CD4-positive, alpha-beta T cell treated with Interleukin-6 at 100 ng/mL for 8 hours (primary cell): ENCODE data around the gene ESR2.
"Not testable (repeated sequence)": the region's sequence is repeated elsewhere in the genome, so short reads cannot be mapped to it uniquely, and the experiment has no call there.

Experiments used
- DNase-seq: peaks from one replicate; pipeline ENCODE4 v3.0.0-alpha.2; 2020; ENCODE audit warnings: mixed read lengths, low spot score

Gene ESR2

DNA sequence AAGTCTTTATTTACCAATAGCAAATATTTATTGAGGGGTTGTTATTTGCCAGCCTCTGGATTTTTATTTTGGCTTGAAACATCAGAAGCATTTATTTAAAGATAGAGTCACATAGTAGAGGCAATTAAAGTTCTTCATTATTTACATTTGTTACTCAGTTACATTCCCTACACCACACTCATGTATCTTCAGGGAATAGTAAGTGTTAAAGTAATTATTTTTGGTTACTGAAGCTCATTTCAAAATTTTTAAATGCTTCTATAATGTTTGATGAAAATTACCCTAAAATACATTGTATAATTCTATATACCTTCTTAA, 205.6 kb downstream of the ESR2 start:
- no peak for DNase-seq

- no peak for DNase-seq
Measured at GRCh38 chr14:64082837-64083236, 211.3 kb downstream of the ESR2 start.

GRCh38 chr14:64081174-64081746, 212.9 kb downstream of the ESR2 start:
- DNase-seq = no peak

- no peak for DNase-seq
Measured at GRCh38 chr14:64080452-64080851, 213.7 kb downstream of the ESR2 start.

GRCh38 chr14:64075613-64076005, 218.6 kb downstream of the ESR2 start:
- DNase-seq = no peak

DNA sequence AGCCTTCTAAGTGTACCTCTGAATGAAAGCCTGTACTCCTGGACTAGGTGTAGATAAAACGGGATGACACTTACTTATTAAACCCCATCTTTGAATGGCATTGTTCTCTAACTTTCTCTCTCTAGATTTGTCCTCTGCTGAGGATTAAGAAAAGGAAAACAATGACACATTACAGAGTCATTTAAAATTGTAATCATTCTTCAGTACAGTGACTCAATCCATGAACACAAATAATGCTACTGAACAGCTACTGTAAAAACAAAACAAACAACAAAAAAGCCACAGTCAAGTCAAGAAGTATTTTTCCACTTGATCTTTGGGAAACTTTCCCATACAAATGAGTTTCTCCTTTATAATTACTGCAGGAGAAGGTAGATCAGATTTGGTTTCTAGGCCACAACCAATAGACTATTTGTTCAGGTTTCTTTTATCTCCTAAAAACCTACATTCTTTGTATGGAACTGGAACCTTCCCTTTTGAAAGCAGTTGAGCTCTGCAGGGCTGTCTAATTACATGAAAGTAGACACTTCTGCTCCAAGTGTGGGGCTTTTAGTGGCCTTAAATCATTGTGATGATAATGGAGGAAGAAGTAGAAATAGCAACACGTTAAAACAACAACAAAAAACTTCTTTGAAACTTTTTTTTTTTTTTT, 219.1 kb downstream of the ESR2 start:
- no peak for DNase-seq

DNA sequence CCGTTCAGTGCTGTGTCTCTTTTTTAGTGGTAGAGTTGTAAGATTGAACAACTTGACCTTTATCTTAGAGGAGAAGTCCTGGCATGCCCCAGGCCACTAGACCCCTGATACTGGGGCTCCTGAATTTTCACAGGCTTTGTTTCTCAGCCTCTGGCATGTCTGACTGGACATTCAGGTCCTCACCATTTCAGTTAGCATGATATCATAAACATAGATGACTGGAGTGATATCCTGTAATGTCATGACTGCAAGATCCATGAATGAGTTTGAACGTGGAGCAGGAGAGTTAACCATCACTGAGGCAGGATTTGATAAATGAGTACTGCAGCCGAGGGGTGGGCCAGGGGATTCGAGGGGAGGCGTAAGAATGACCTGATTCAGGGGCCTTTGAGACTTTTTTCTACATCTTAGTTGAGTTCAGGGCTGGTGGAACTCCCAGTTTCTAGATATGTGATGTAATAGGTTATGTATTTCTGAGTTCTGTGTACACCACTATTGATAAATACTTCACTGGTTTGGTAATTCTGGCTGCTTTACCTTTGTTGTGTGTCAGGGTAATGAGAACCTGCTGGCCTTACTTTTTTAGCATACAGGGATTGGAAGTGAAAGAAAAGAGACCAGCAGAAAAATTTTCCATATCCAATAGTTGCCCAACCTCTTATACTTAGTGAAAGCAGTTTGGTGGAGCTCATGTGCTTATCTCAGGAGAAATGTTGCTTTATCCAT, 224.4 kb downstream of the ESR2 start:
- no peak for DNase-seq

DNA sequence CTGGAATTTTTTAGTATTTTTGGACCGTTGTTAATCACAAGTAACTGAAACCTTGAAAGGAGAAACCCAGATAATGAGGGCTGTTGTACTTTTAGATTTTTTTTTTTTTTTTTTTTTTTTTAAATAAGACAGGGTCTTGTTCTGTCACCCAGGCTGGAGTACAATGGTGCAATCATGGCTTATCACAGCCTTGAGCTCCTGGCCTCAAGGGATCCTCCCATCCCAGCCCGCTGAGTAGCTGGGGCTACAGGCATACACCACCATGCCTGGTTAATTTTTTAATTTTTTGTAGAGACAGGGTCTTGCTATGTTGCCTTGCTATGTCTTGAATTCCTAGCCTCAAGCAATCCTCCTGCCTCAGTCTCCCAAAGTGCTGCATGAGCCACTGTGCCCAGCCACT, 229.7 kb downstream of the ESR2 start:
- DNase-seq = no peak

- no peak for DNase-seq
Measured at GRCh38 chr14:64062381-64063115, 231.6 kb downstream of the ESR2 start.

DNA sequence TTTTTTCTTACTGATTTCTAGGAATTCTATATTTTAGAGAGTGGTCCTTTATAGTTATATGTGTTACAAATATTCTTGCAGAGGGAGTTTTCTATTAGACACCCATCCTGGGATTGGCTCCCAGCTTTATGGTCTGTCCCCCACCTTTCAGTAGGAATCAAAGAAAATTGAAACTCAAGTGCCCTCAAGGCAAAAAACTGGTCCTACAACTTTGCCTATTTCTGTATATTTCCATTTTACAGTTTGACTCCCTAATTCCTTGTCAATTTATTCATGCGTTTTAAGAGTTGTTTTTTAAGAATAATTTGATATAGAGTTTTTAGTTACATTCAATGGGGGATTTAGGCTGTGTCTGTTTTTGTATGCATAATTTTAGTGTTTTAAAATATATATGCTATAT, 232.5 kb downstream of the ESR2 start:
- DNase-seq = no peak

- DNase-seq = no peak
Measured at GRCh38 chr14:64061115-64061514, 233.1 kb downstream of the ESR2 start.

DNA sequence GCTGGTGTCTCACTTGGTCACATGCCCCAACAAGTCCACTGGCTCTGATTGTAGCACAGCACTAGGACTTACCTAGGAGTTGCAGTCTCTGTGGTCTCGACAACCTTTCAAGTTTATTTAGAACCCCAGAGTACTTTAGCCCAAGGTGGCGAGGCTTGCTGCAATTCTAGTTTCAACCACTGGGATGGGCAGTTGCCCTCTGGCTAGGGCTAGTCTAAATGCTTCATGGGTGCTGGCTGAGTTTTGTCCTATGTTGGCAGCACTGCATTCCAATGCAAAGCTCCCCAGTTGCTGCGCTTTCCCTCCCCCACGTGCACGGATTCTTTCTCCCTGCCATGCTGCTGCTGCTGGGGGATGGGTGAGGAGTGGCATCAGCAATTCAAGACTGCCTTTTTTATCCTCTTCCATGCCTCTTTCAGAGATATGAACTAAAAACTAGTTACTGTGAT, 233.5 kb downstream of the ESR2 start:
- no peak for DNase-seq

DNA sequence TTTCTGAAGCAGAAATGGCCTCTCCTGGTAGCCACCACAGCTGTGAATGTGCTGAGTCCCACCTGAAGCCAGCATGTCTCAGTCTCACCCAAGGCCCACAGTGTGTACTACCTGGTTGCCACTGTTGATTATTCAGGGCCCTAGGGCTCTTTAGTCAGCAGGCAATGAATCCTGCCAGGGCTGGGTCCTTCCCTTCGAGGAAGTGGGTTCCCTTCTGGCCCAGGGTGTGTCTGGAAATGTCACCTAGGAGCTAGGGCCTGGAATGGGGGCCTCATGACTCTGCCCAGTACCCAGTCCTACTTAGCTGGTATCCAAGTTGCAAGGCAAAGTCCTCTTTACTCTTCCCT, 234.0 kb downstream of the ESR2 start:
- DNase-seq = no peak

GRCh38 chr14:64059454-64060198, 234.5 kb downstream of the ESR2 start:
- DNase-seq = no peak

DNA sequence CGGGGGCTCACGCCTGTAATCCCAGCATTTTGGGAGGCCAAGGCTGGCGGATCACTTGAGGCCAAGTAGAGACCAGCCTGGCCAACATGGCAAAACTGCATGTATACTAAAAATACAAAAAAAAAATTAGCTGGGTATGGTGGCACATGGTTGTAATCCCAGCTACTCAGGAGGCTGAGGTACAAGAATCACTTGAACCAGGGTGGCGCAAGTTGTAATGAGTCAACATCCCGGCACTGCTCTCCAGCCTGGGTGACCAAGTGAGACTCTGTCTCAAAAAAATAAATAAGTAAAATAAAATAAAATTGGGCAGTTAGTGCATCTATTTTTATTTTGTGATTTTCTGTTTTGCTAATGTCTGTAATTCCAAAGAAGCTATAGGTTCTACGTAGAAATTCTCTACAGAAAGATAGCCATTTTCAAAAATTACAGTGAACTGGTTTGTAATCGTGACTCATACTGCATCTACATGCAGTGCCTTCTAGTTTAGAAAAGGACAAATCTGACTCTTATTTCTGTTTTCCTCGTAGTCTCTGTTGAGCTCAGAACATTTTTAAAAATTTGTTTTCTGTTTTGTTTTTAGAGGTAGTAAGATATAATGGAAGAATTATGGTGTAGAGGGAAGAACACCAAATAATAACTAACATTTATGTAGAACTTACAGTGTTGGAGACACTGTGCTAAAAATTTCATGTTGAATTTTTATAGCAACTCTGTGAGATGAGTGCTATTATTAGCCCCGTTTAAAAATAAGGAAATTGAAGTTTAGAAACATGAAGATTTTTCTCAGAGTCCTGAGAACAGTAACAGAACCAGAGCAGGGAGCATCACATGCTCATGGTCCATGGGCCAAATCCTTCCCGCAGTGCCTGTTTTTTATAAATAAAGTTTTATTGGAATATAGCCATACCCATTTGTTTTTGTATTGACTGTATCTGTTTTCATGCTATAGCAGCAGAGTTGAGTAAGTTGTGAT, 240.2 kb downstream of the ESR2 start:
- no peak for DNase-seq

- DNase-seq = no peak
Measured at GRCh38 chr14:64049616-64050381, 244.4 kb downstream of the ESR2 start.

DNA sequence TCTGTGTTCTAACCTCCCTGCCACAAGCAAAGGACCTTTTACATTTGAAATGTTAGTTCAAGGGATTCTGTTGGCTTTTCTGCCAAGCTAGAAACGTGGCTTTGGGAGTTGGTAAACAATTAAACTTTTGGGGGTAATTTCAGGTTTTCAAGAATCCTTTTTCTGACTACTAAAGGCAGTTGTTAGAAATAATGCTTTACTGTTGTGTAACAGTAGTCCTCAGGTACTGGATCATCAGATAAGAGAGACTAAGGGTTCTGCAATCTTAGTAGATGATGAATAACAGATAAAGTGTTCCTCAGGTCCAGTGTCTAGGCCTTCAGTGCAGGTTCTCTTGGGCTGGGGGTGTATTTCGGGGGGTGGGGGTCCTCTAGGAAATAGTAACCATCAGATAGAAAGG, 249.1 kb downstream of the ESR2 start:
- no peak for DNase-seq

DNA sequence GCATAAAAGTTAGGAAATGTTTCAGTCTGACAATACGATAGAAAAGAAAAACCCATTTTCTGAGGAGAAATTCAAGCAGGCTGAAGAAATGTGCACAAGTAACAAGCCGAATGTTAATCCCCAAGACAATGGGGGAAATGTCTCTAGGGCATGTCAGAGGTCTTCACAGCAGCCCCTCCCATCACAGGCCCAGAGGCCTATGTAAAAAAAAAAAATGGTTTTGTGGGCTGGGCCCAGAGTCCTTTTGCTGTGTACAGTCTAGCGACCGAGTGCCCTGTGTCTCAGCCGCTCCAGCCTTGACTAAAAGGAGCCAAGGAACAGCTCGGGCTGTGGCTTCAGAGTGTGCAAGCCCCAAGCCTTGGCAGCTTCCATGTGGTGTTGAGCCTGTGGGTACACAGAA, 250.9 kb downstream of the ESR2 start:
- DNase-seq = not testable (repeated sequence)

- DNase-seq = no peak
Measured at GRCh38 chr14:64040044-64040443, 254.1 kb downstream of the ESR2 start.

- DNase-seq = no peak
Measured at GRCh38 chr14:64038841-64039542, 255.2 kb downstream of the ESR2 start.
